HCT116 (cell line): ENCODE measurements around the gene DCST2. TPM values are rescaled to one million over a fixed set of nuclear protein-coding genes. Genes with fewer than 3 reads are reported as not detected.

Experiments used
- ATAC-seq: fragments of 200-7000 bp; cut with Tn5 transposase; 2 replicates; pipeline ENCODE4 v1.9.1; 2020; ENCODE audit warnings: mild to moderate bottlenecking, moderate library complexity
- BruUV-seq: library from RNA; stranded (reverse); fragments of 400-500 nt; replicated peaks from 2 replicates; lab custom pipeline; 2021; lab: Mats Ljungman, UMichigan
- CTCF ChIA-PET: fragments of 300-600 bp; sonication (Branson Sonifier 250); formaldehyde crosslinking; loops from one replicate; lab custom pipeline; 2021; ENCODE audit warnings: antibody characterized with exemption; lab: Charles Lee
- POLR2A ChIA-PET: fragments of 300-600, 350-600 bp; sonication (Branson Sonifier 250); formaldehyde crosslinking; loops from one replicate; lab custom pipeline; 2021; ENCODE audit warnings: antibody characterized with exemption; lab: Charles Lee
- RAD21 ChIA-PET, 2 experiments: fragments of 300-600 bp; sonication (Branson Sonifier 250); formaldehyde crosslinking; loops; one replicate each; lab custom pipeline; 2023; ENCODE audit warnings: low total read pairs in 2 of 2; ENCODE audit not compliant: uncharacterized antibody in 2 of 2, unreplicated experiment in 2 of 2, low non-redundant PET in 1 of 2; lab: Charles Lee
- DNase-seq: peaks from one replicate; pipeline ENCODE4 v3.0.0-alpha.2; 2010; ENCODE audit warnings: low read depth, low spot score
- H2AFZ ChIP-seq: fragments of 200-600 bp; shearing (Covaris generic), sonication (generic); 2 replicates; pipeline ENCODE4 v1.6.1; 2017; ENCODE audit warnings: low read depth, mixed run types, mixed read lengths, antibody characterized with exemption, low read length; ENCODE audit not compliant: poor library complexity, severe bottlenecking
- H3K27ac ChIP-seq: 2 replicates; pipeline ENCODE4 v1.5.1; 2012; ENCODE audit warnings: low read depth, low read length
- H3K27me3 ChIP-seq: fragments of 200-600 bp; sonication (generic); 2 replicates; pipeline ENCODE4 v1.6.1; 2016; ENCODE audit warnings: mixed run types, low read length, mixed read lengths; ENCODE audit not compliant: insufficient read depth
- H3K36me3 ChIP-seq, 2 experiments: fragments of 200-500 bp in 1 of 2; fragments of 200-600 bp in 1 of 2; sonication (Bioruptor generic) in 1 of 2; sonication (generic) in 1 of 2; 2 replicates each; pipeline versions ENCODE4 v1.5.1 to v1.6.1; 2014 to 2016; ENCODE audit warnings: low read length in 2 of 2, inconsistent platforms in 1 of 2, mixed read lengths in 1 of 2, mixed run types in 1 of 2; ENCODE audit not compliant: insufficient read depth in 2 of 2, control insufficient read depth in 1 of 2
- H3K4me1 ChIP-seq, 2 experiments: fragments of 200-600 bp in 1 of 2; sonication (generic) in 1 of 2; 2 replicates each; pipeline versions ENCODE4 v1.5.1 to v1.6.1; 2012 to 2017; ENCODE audit warnings: low read length in 2 of 2, inconsistent platforms in 1 of 2, mild to moderate bottlenecking in 1 of 2, mixed read lengths in 1 of 2, mixed run types in 1 of 2, moderate library complexity in 1 of 2; ENCODE audit not compliant: insufficient read depth in 2 of 2, control insufficient read depth in 1 of 2
- H3K4me2 ChIP-seq: fragments of 200-600 bp; sonication (generic); 2 replicates; pipeline ENCODE4 v1.6.1; 2017; ENCODE audit warnings: mixed run types, low read length, mixed read lengths
- H3K4me3 ChIP-seq, 2 experiments: fragments of 200-600 bp in 1 of 2; sonication (generic) in 1 of 2; replicated peaks in 1 of 2; 2 replicates each; pipeline ENCODE4 v1.5.1; 2011 to 2016; ENCODE audit warnings: low read length in 2 of 2, control low read depth in 1 of 2, low read depth in 1 of 2, mild to moderate bottlenecking in 1 of 2, mixed read lengths in 1 of 2, mixed run types in 1 of 2
- H3K79me2 ChIP-seq: fragments of 200-600 bp; sonication (generic); 2 replicates; pipeline ENCODE4 v1.6.1; 2017; ENCODE audit warnings: mild to moderate bottlenecking, mixed run types, low read length, moderate library complexity, mixed read lengths; ENCODE audit not compliant: insufficient read depth
- H3K9ac ChIP-seq: fragments of 200-600 bp; sonication (generic); 2 replicates; pipeline ENCODE4 v1.6.1; 2016; ENCODE audit warnings: low read length, mixed read lengths
- H3K9me2 ChIP-seq: fragments of 200-600 bp; sonication (generic), shearing (Covaris generic); 2 replicates; pipeline ENCODE4 v1.6.1; 2017; ENCODE audit warnings: mixed run types, mild to moderate bottlenecking, moderate library complexity; ENCODE audit not compliant: insufficient read depth
- H3K9me3 ChIP-seq, 2 experiments: fragments of 200-500 bp in 1 of 2; fragments of 200-600 bp in 1 of 2; sonication (Bioruptor generic) in 1 of 2; sonication (generic) in 1 of 2; 2 replicates each; pipeline ENCODE4 v1.6.1; 2014 to 2017; ENCODE audit warnings: low read length in 2 of 2, mixed read lengths in 2 of 2, inconsistent platforms in 1 of 2, low read depth in 1 of 2, mild to moderate bottlenecking in 1 of 2, mixed run types in 1 of 2, moderate library complexity in 1 of 2; ENCODE audit not compliant: control insufficient read depth in 1 of 2, insufficient read depth in 1 of 2
- H4K20me1 ChIP-seq: fragments of 200-600 bp; sonication (generic), shearing (Covaris generic); 2 replicates; pipeline ENCODE4 v1.6.1; 2017; ENCODE audit warnings: mixed run types, mild to moderate bottlenecking, moderate library complexity; ENCODE audit not compliant: insufficient read depth
- POLR2AphosphoS5 ChIP-seq: IDR thresholded peaks from 2 replicates; pipeline ENCODE4 v1.6.1; 2011; ENCODE audit warnings: mild to moderate bottlenecking, low read depth, low read length, moderate library complexity
- REST ChIP-seq: IDR thresholded peaks from 2 replicates; pipeline ENCODE4 v1.6.1; 2012; ENCODE audit warnings: low read depth
- intact Hi-C: fragments of 100-400 bp; cut with micrococcal nuclease; formaldehyde crosslinking; loops from 2 replicates; pipeline ENCODE4 v1.10.0; 2022
- total RNA-seq: library from RNA; stranded (reverse); gene quantifications from one replicate; pipeline ENCODE4 v1.2.1, GENCODE V29; 2021; ENCODE audit not compliant: unreplicated experiment
- TF ChIP-seq, protein P1 (sequence below), 3 experiments: fragments of 200-600 bp in 1 of 3; sonication (generic) in 1 of 3; IDR thresholded peaks in 2 of 3; conservative IDR thresholded peaks in 1 of 3; 2 replicates each; pipeline ENCODE4 v1.5.1; 2012 to 2017; ENCODE audit warnings: low read depth in 2 of 3, low read length in 2 of 3, antibody characterized with exemption in 1 of 3, borderline replicate concordance in 1 of 3, control low read depth in 1 of 3, mild to moderate bottlenecking in 1 of 3, mixed read lengths in 1 of 3, mixed run types in 1 of 3, moderate library complexity in 1 of 3; ENCODE audit not compliant: insufficient read depth in 1 of 3

Gene DCST2
- total RNA-seq, 1 experiment from 2014 or later, result 2.0 TPM

GRCh38 chr1:155050560-155051341 lies 17.2 kb upstream of the DCST2 start, which contains the start of gene ADAM15:
Gene ADAM15, plus strand, starts transcription at chr1:155051316. Its CDS starts 71 bp downstream, at chr1:155051387.
- Histone ChIP-seq H3K36me3 (peaks cover 10 to 13% of the 10 kb centered on the region in 2 experiments; a peak in 3 of 4 replicates), H3K4me2 (peak within 1 kb of the TSS; percentile 100), H3K4me3 (peak within 1 kb of the TSS; percentile 90 to 94), H3K27me3 (no peaks in the 10 kb centered on the region), H4K20me1 (no peaks in the 10 kb centered on the region), H3K79me2 (peaks cover 37% of the 10 kb centered on the region), H3K9ac (peak within 1 kb of the TSS; percentile 90), H2AFZ (no peak within 1 kb of the TSS), H3K27ac (peak within 1 kb of the TSS; percentile 93), H3K4me1 (peaks cover 13 to 41% of the 10 kb centered on the region in 2 experiments), H3K9me3 (no peaks in the 10 kb centered on the region), H3K9me2 (no peaks in the 10 kb centered on the region)
- RAD21 ChIA-PET, result interaction anchor here (0.6 to 0.9 kb wide), 2 partner anchors 34 to 95 kb away, joined by 3 to 4 read pairs; partner anchors contain the start of gene PBXIP1 (in 1 of the 2)
- BruUV-seq, result no TSS peak
- DNase-seq (peak; percentile 54), ATAC-seq (peak; percentile 78)
- TF ChIP-seq REST (no peak), POLR2AphosphoS5 (peak; percentile 82)
- TF ChIP-seq, protein P1, sequence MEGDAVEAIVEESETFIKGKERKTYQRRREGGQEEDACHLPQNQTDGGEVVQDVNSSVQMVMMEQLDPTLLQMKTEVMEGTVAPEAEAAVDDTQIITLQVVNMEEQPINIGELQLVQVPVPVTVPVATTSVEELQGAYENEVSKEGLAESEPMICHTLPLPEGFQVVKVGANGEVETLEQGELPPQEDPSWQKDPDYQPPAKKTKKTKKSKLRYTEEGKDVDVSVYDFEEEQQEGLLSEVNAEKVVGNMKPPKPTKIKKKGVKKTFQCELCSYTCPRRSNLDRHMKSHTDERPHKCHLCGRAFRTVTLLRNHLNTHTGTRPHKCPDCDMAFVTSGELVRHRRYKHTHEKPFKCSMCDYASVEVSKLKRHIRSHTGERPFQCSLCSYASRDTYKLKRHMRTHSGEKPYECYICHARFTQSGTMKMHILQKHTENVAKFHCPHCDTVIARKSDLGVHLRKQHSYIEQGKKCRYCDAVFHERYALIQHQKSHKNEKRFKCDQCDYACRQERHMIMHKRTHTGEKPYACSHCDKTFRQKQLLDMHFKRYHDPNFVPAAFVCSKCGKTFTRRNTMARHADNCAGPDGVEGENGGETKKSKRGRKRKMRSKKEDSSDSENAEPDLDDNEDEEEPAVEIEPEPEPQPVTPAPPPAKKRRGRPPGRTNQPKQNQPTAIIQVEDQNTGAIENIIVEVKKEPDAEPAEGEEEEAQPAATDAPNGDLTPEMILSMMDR (IDR thresholded peaks at IDR 0.05 in 2 of 3, conservative IDR thresholded peaks at IDR 0.05 in 1 of 3; ENCODE audit: borderline replicate concordance in 1 of 3, insufficient read depth in 1 of 3, low read depth in 2 of 3, low read length in 2 of 3), result peak in 2 of 3 experiments; percentile 93 to 94; a peak in 4 of 6 replicates
- CTCF ChIA-PET, result interaction anchor here (0.7 to 1.6 kb wide), 22 partner anchors 9 to 381 kb away, joined by 3 to 14 read pairs (median 4); partner anchors contain the start of genes PBXIP1 and SHC1
- POLR2A ChIA-PET, result interaction anchor here (1.1 to 1.2 kb wide), 2 partner anchors 119 to 122 kb away, joined by 3 read pairs; partner anchors contain the start of gene KRTCAP2
- intact Hi-C loops, result loop anchor here (5.0 kb wide), 1 partner anchor 48 kb away; the partner anchor contains the start of gene ZBTB7B
